HG02759 (cell line): ENCODE results near the gene IGFBP5.

Experiments used
- ATAC-seq: cut with Tn5 transposase; IDR thresholded peaks from one replicate; pipeline ENCODE4 v1.9.1; 2021; ENCODE audit warnings: mild to moderate bottlenecking, moderate library complexity; ENCODE audit not compliant: unreplicated experiment

The IGFBP5 gene

DNA sequence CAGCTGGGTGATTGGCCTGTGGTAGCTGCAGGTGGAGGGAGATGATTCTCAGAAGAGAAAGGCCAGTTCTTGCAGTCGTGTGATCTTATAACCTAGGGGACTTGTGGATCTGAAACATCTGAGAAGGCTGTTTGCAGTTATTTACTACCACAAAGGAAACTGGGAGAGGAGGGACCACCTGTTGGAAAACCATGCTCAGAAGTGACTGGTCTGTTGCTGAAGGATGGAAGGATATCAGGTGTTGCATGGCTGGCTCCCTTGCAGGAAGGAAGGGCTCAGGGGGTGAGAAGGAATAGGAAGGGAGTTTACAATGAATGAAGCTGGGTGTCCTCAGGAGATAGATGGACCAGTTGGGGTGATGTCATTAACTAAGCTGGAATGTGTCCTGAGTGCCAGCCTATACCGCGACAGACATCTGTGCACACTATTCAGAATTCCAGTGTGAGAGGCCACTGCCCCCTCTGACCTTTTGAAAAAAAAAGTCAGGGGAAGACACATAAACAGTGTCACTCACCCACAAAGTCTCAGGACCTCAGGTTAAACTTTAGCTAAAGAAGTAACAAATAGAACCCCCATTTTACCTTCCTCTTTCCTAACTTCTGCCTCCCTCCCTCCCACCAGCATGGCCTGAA, 44.6 kb downstream of the IGFBP5 start:
- no peak for ATAC-seq

DNA sequence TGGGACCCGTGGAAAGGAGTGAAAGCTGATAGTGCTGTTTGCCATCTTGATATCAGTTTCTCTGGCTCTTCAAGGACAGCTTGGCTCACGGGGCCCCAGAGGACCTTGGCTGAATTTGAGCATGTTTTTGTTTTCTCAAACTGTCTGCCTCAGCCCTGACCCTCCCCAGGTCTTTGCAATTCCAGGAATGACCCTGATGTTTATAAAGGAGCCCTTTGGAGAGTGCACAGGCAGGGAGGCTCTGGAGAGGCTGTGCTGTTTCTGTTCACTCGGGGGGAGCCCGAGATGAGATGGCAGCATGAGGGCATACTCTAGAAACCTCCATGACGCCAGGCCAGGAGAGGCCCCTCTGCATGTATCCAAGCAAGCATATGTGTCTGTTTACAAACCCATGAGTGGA, 45.8 kb downstream of the IGFBP5 start:
- ATAC-seq, result no peak

- no peak for ATAC-seq
These were observed 47.2 kb downstream of the IGFBP5 start for GRCh38 chr2:216648105-216648504.

GRCh38 chr2:216646116-216646515, 49.2 kb downstream of the IGFBP5 start:
- ATAC-seq, result no peak

DNA sequence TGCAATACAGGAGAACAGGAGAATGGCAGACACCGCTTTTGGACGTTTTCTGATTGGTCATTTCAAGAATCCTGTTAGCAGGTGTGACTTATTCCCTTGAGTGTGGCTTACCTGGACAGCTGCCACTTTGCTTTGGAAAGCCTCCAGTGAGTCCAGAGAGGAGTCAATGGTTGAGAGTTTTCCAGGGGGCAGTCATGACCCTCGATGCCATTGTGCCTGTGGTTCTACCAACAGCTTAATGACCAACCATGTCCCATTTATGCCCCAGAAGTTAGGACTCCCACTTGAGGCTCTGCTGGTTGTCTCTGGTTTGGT, 49.8 kb downstream of the IGFBP5 start:
- no peak for ATAC-seq

DNA sequence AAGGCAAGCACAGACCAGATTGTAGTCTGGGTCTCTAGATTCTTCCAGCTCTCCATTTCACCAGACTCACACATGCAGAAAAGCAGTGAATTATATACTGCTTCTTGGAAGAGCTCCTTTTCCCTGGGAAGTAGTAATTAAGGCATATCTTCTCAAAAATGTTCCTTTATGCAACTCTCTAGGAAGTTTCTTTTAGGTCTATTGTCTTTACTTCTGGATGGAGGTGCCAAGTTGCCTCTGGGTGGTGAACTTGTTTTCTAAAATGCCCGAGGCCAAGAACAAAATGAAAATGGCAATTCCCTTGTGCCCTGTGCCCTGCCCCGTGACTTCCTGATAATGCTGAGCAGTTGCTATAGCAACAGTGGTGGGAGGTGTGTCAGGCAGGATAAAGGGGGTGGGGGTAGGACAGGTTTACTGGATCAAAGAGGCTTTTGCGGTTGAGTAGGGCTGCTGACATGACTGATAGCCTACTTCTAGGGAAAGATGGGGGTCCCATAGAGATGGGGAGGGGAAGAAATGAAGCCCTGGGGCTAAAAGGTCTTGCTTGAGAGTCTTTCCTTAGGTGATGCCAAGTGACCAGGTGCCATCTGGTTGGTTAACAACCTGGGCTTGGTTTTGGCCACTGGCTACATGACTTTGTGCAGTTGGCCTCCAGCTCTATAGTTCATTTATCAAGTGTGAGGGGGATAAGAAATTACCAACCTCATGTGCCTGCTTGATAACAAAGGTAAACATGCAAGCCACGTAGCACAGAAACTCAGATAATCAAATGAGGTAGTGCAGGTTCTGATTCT, 50.3 kb downstream of the IGFBP5 start:
- ATAC-seq, result no peak

- ATAC-seq, result no peak
These were observed 51.2 kb downstream of the IGFBP5 start for GRCh38 chr2:216643986-216644659.

- no peak for ATAC-seq
These were observed 57.9 kb downstream of the IGFBP5 start for GRCh38 chr2:216637472-216637871.

DNA sequence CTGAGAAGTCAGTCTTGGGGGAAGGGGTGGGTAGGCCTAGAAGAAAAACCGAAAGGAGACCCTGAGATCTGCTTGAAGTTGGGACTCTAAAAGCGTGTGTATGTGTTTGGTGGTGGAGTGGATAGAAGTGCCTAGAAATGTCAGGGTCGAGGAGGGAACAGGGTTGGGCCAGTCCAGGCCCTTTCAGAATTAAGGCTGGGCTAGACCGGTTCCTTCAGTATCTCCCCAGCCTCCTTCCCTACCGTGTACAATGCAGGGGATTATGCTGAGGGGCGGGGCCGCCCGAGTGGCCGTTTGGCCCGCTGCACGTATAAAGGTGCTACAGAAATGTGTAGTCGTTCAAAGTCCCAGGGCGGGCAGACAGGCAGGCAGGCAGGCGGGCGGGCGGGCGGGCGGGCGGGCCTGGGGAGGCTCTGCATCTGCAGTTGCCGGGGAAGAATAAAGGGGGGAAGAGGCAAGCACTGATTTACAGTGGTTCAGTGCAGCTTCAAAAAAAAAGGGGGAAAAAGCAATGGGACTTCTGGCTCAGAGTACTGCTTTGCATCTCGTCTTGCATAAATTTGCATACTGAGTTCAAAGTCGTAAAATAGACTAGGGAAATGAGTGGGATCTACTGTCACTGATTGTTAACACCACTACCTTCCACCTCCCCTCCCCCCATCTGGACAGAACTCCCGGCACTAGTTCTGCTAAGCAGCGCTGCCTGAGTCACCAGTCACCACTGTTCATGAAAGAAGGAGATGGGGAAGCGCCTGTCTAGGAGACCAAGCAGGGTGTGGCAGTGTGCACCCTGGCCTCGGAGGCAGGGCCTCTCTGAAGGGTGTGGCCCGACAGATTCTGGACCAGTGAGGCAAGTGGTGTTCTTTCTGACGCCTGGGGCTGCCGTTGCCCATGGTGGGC, 58.5 kb downstream of the IGFBP5 start:
- no peak for ATAC-seq

- ATAC-seq, result no peak
These were observed 59.4 kb downstream of the IGFBP5 start for GRCh38 chr2:216635701-216636550.

- no peak for ATAC-seq
These were observed 60.2 kb downstream of the IGFBP5 start for GRCh38 chr2:216635171-216635570.

DNA sequence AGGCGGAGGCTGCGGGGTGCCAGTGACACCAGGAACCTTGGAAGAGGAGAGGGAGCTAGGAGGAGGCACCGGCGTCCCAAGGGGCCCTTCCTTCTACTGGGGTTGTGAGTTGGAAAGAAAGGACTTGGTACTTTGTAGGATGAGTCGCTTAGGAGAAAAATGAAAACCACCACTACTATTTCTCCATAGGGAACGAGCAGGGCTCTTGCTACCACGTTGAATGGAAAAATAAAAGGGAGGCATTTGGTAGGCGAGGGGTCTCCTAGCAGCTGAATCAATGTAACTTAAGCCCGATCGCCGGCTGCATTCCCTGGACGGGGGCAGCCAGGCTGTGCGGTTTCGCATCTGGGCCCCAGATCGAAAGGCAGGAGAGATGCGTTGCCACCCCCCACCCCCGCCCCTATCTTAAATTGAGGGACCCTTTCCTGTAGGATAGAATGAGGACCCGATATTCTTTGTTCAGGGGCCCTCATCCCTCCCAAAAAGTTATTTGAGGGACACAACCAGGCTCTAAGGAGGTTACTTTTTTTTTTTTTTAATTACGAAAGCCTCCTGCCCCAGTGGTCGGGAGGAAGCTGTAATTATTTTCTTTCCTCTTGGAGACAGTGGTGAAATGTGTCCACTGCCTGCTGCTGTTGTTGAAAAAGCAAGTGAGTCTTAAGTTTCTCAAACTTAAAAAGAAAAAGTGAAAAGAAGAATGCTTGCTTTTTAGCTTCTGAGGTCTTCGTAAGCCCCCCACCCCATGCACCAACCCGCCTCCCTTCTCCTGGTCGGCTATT, 60.8 kb downstream of the IGFBP5 start:
- ATAC-seq, result no peak

GRCh38 chr2:216633616-216634369, 61.6 kb downstream of the IGFBP5 start:
- ATAC-seq, result peak; percentile 29

GRCh38 chr2:216632952-216633615, 62.3 kb downstream of the IGFBP5 start, which contains the start of gene IGFBP2:
TSS of gene IGFBP2 (plus strand) at chr2:216633420. CDS start at chr2:216633524, 104 bp downstream.
- ATAC-seq, result peak; percentile 53

DNA sequence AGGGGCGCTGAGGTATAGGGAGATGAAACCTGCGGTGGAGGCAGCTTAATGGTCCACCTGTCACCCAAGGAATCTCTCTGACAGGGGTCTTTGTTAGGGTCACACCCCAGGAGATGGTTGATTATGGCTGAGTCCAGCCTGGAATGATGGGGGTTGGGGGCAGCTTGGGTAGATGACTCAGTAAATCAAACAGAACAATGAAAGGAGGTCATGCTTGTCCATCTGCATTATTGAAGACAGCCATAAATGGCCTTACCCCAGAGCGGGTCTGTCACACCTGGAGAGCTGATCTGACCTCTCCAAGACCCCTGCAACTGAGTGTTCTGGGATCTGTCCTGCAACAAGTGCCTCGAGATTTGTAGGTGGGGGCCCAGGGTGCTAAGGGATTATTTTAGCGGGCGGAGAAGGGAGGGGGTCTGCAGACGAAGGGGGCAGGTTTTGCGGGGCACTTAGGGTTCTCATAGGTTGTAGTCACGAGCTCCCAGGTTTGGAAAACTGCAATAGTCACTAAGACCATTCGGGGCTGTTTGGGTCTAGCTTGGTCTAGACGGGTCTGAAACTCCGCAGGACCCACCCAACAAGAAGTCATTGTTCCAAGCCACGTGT, 62.9 kb downstream of the IGFBP5 start:
- ATAC-seq, result no peak

GRCh38 chr2:216629784-216630183, 65.6 kb downstream of the IGFBP5 start:
- no peak for ATAC-seq

DNA sequence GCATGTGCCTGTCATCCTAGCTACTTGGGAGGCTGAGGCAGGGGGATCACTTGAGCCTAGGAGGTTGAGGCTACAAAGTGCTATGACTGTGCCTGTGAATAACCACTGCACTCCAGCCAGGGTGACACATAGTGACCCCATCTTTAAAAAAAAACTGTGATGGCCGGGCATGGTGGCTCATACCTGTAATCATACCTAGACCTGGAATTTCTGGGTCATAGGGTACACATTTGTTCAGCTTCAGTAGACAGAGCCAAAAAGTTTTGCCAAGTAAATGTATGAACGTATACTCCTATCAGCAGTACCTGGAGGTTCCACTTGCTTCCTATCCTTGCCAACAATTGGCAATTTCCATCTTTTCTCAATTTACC, 68.5 kb downstream of the IGFBP5 start:
- ATAC-seq, result no peak
